ENCODE measurements around the gene COL18A1.

DNA sequence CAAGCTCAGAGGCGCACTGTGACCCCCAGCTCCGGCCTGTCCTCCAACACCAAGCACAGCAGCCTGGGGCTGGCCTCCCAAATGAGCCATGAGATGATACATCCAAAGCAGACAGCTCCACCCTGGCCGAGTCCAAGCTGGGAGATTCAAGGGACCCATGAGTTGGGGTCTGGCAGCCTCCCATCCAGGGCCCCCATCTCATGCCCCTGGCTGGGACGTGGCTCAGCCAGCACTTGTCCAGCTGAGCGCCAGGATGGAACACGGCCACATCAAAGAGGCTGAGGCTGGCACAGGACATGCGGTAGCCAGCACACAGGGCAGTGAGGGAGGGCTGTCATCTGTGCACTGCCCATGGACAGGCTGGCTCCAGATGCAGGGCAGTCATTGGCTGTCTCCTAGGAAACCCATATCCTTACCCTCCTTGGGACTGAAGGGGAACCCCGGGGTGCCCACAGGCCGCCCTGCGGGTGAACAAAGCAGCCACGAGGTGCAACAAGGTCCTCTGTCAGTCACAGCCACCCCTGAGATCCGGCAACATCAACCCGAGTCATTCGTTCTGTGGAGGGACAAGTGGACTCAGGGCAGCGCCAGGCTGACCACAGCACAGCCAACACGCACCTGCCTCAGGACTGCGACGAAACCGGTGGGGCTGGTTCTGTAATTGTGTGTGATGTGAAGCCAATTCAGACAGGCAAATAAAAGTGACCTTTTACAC is 108.2 kb downstream of the COL18A1 start:
- TF ChIP-seq EP300 (IDR thresholded peaks at IDR 0.05) = no peak
- TF ChIP-seq POLR2A (IDR thresholded peaks at IDR 0.05; ENCODE audit: low read length) = no peak
- TF ChIP-seq HDAC2 (IDR thresholded peaks at IDR 0.05) = no peak
- TF ChIP-seq, protein P1, sequence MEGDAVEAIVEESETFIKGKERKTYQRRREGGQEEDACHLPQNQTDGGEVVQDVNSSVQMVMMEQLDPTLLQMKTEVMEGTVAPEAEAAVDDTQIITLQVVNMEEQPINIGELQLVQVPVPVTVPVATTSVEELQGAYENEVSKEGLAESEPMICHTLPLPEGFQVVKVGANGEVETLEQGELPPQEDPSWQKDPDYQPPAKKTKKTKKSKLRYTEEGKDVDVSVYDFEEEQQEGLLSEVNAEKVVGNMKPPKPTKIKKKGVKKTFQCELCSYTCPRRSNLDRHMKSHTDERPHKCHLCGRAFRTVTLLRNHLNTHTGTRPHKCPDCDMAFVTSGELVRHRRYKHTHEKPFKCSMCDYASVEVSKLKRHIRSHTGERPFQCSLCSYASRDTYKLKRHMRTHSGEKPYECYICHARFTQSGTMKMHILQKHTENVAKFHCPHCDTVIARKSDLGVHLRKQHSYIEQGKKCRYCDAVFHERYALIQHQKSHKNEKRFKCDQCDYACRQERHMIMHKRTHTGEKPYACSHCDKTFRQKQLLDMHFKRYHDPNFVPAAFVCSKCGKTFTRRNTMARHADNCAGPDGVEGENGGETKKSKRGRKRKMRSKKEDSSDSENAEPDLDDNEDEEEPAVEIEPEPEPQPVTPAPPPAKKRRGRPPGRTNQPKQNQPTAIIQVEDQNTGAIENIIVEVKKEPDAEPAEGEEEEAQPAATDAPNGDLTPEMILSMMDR (IDR thresholded peaks at IDR 0.05) = no peak
- no peak for TF ChIP-seq REST (IDR thresholded peaks at IDR 0.05)
- no peak for TF ChIP-seq NPAS2 (CRISPR knock-in tag; IDR thresholded peaks at IDR 0.05; ENCODE audit: borderline replicate concordance)
- TF ChIP-seq PHF8 (IDR thresholded peaks at IDR 0.05; ENCODE audit: borderline replicate concordance, low read depth) = no peak
- TF ChIP-seq POLR2AphosphoS2 (conservative IDR thresholded peaks at IDR 0.05; ENCODE audit: low read length) = no peak

Measured in A549 (cell line).